Chondrocyte (in vitro differentiated cells): Measurements from ENCODE around the gene RTTN. TPM values are rescaled to one million over a fixed set of nuclear protein-coding genes. Genes with fewer than 3 reads are reported as not detected.
"Not testable (repeated sequence)": the region's sequence is repeated elsewhere in the genome, so short reads cannot be mapped to it uniquely, and the experiment has no call there.

Experiments
- DNase-seq: peaks from one replicate; pipeline ENCODE4 v3.0.0; 2021; ENCODE audit warnings: mixed read lengths, low spot score
- H3K27ac Mint-ChIP-seq: one replicate; pipeline ENCODE4 v1.8.0; 2021; ENCODE audit warnings: mild to moderate bottlenecking, moderate library complexity, mixed read lengths; ENCODE audit not compliant: unreplicated experiment
- H3K27me3 Mint-ChIP-seq: 2 replicates; pipeline ENCODE4 v1.8.0; 2021; ENCODE audit warnings: low read depth, mixed read lengths
- H3K36me3 Mint-ChIP-seq: 2 replicates; pipeline ENCODE4 v1.8.0; 2021; ENCODE audit warnings: low read depth, mixed read lengths
- H3K4me1 Mint-ChIP-seq: 2 replicates; pipeline ENCODE4 v1.8.0; 2021; ENCODE audit warnings: low read depth, mild to moderate bottlenecking, mixed read lengths
- H3K4me3 Mint-ChIP-seq: one replicate; pipeline ENCODE4 v1.8.0; 2021; ENCODE audit warnings: mild to moderate bottlenecking, moderate library complexity, mixed read lengths; ENCODE audit not compliant: unreplicated experiment
- H3K9me3 Mint-ChIP-seq: 2 replicates; pipeline ENCODE4 v1.8.0; 2021; ENCODE audit warnings: low read depth, mixed read lengths
- total RNA-seq: library from RNA; stranded (reverse); gene quantifications from 3 replicates; pipeline ENCODE4 v1.2.1, GENCODE V29; 2021
- TF ChIP-seq, protein P1 (sequence below): fragments of 200-600 bp; sonication (generic); IDR thresholded peaks from 2 replicates; pipeline ENCODE4 v1.5.0; 2021; ENCODE audit warnings: antibody characterized with exemption, mild to moderate bottlenecking, moderate library complexity

The RTTN gene
- total RNA-seq, 1 donor from 2014 or later: 4.8 TPM

DNA sequence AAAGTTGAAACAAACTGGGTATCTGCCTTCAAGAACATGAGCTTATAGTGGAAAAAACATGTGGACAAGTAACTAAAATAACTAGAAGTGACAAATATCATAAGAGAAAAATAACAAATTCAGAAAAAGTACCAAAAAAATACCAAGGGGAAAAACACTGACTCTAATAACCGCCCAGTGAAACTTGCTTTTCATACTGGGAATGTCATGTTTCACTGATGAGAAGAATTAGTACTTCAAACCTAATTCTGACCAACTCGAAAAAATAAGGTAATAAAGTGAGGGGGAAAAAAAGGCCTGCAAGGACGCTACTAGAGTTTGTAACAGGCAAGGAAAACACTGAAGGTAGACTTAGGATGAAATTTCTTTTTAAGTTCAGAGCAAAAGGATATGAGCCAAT lies 83.6 kb downstream of the RTTN start:
- Mint-ChIP-seq H3K27me3 (no peaks in the 10 kb centered on the region), H3K27ac (no peak overlapping the region), H3K9me3 (peaks cover 17% of the 10 kb centered on the region), H3K4me3 (no peak overlapping the region), H3K36me3 (peaks cover 10% of the 10 kb centered on the region), H3K4me1 (peaks cover 3% of the 10 kb centered on the region)
- TF ChIP-seq, protein P1, sequence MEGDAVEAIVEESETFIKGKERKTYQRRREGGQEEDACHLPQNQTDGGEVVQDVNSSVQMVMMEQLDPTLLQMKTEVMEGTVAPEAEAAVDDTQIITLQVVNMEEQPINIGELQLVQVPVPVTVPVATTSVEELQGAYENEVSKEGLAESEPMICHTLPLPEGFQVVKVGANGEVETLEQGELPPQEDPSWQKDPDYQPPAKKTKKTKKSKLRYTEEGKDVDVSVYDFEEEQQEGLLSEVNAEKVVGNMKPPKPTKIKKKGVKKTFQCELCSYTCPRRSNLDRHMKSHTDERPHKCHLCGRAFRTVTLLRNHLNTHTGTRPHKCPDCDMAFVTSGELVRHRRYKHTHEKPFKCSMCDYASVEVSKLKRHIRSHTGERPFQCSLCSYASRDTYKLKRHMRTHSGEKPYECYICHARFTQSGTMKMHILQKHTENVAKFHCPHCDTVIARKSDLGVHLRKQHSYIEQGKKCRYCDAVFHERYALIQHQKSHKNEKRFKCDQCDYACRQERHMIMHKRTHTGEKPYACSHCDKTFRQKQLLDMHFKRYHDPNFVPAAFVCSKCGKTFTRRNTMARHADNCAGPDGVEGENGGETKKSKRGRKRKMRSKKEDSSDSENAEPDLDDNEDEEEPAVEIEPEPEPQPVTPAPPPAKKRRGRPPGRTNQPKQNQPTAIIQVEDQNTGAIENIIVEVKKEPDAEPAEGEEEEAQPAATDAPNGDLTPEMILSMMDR: no peak
- no peak for DNase-seq

DNA sequence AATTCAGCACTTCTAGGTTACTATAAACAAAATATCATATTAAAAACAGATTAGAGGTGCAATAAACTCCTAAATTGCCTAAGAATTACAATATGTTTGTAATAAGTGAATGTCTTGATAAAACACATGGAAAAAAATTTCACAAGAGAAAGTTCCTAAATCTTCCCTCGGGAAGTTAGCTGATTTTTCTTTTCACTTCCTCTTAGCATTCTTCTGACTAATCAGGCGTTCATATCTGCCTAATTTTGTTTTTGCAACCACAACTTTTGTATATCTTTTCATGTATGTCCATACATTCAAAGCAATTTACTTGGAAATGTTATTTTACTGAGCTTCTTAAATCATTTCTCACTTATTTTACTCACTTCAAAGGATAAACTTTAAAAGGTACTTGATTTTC lies 88.5 kb downstream of the RTTN start:
- TF ChIP-seq, protein P1: no peak
- H3K9me3 Mint-ChIP-seq: peaks cover 20% of the 10 kb centered on the region
- peaks cover 9% of the 10 kb centered on the region for H3K4me1 Mint-ChIP-seq
- DNase-seq: no peak
- no peak overlapping the region for H3K4me3 Mint-ChIP-seq
- peaks cover 14% of the 10 kb centered on the region for H3K36me3 Mint-ChIP-seq
- no peaks in the 10 kb centered on the region for H3K27me3 Mint-ChIP-seq
- no peak overlapping the region for H3K27ac Mint-ChIP-seq

DNA sequence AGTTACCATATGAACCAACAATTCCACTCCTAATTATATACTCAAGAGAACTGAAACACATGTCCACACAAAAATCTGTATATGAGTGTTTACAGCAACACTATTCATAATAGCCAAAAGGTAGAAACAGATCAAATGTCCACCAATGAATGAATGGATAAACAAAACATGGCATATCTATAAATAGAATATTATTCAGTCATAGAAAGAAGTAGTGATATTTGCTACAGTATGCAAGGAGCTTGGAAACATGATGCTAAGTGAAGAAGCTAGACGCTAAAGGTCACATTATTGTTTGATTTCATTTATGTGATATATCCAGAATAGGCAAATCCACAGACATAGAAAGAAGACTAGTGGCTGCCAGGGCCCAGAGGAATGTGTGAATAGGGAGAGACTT lies 92.0 kb downstream of the RTTN start:
- DNase-seq: no peak
- Mint-ChIP-seq H3K27me3 (no peaks in the 10 kb centered on the region), H3K36me3 (peaks cover 17% of the 10 kb centered on the region), H3K4me3 (no peak overlapping the region), H3K9me3 (peaks cover 16% of the 10 kb centered on the region), H3K4me1 (peaks cover 9% of the 10 kb centered on the region), H3K27ac (no peak overlapping the region)
- TF ChIP-seq, protein P1: no peak

DNA sequence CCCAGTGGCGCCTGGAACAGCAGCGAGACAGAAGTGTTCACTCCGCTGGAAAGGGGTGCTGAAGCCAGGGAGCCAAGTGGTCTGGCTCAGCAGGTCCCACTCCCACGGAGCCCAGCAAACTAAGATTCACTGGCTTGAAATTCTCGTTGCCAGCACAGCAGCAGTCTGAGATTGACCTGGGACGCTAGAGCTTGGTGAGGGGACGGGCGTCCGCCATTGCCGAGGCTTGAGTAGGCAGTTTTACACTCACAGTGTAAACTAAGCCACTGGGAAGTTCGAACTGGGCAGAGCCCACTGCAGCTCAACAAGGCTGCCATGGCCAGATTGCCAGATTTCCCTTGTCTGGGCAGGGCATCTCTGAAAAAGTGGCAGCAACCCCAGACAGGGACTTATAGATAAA lies 94.8 kb downstream of the RTTN start:
- Mint-ChIP-seq H3K4me3 (no peak overlapping the region), H3K27me3 (no peaks in the 10 kb centered on the region), H3K27ac (no peak overlapping the region), H3K9me3 (peaks cover 7% of the 10 kb centered on the region), H3K36me3 (peaks cover 10% of the 10 kb centered on the region), H3K4me1 (peaks cover 6% of the 10 kb centered on the region)
- TF ChIP-seq, protein P1: no peak
- DNase-seq: no peak

DNA sequence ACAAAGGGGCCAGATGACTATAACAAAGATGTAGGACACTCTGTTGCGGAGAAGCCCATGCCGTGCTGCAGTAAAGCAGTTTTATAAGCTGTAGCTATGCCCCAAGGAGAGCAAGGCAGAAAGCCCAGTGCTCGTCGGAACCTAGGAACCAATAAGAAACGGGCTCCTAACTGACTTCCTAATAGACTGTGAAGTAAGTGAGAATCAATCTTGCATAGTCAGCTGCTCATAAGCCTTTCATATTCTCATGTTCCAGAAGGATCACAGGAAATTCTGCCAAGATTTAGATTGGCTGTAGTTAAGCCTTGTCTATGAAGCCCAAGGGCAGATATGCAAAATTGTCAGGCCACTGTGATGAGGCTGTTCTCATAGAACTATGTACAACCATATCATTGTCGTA lies 98.4 kb downstream of the RTTN start:
- TF ChIP-seq, protein P1: no peak
- Mint-ChIP-seq H3K36me3 (peaks cover 18% of the 10 kb centered on the region), H3K27me3 (no peaks in the 10 kb centered on the region), H3K4me3 (no peak overlapping the region), H3K4me1 (peaks cover 6% of the 10 kb centered on the region), H3K27ac (no peak overlapping the region), H3K9me3 (peaks cover 4% of the 10 kb centered on the region)
- DNase-seq: no peak

DNA sequence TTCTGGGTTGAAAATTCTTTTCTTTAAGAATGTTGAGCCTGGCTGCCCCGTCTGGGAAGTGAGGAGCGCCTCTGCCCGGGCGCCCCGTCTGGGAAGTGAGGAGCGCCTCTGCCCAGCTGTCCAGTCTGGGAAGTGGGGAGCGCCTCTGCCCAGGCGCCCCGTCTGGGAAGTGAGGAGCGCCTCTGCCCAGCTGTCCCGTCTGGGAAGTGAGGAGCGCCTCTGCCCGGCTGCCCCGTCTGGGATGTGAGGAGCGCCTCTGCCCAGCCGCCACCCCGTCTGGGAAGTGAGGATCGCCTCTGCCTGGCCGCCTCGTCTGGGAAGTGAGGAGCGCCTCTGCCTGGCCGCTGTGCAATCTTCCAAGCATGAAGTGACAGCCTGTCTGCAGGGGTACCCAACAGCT lies 102.6 kb downstream of the RTTN start:
- H3K4me3 Mint-ChIP-seq, DNase-seq, H3K27me3 Mint-ChIP-seq, H3K4me1 Mint-ChIP-seq, H3K27ac Mint-ChIP-seq: not testable (repeated sequence)
- peaks cover 24% of the 10 kb centered on the region for H3K36me3 Mint-ChIP-seq
- H3K9me3 Mint-ChIP-seq: peaks cover 16% of the 10 kb centered on the region
